Right renal pelvis (tissue), 4 donors: ENCODE data around the gene TAF10. TPM values are rescaled to one million over a fixed set of nuclear protein-coding genes. Genes with fewer than 3 reads are reported as not detected.

Experiments
- DNase-seq, 4 donors: peaks; one replicate each; pipeline ENCODE4 v3.0.0-alpha.2; 2013; ENCODE audit warnings: low read depth in 4 of 4, low spot score in 3 of 4, missing footprints in 1 of 4
- polyA plus RNA-seq, 4 donors: library from polyadenylated mRNA; unstranded; fragments of 120-200 nt; gene quantifications; one replicate each; pipeline ENCODE4 v1.2.1, GENCODE V29; 2013; ENCODE audit not compliant: insufficient read length in 4 of 4

Gene TAF10
- polyA plus RNA-seq, 4 donors, result 80.5 to 97.0 (median 87.3) TPM

- no peak for DNase-seq
These were observed 29.1 kb upstream of the TAF10 start for GRCh38 chr11:6640985-6641701.

- DNase-seq, result no peak
These were observed 28.3 kb upstream of the TAF10 start for GRCh38 chr11:6640036-6640984.

GRCh38 chr11:6638429-6638828 lies 26.4 kb upstream of the TAF10 start:
- DNase-seq, result no peak

- no peak for DNase-seq
These were observed 25.9 kb upstream of the TAF10 start for GRCh38 chr11:6637871-6638270.

GRCh38 chr11:6636480-6636879 lies 24.5 kb upstream of the TAF10 start:
- DNase-seq, result no peak

- no peak for DNase-seq
These were observed 23.3 kb upstream of the TAF10 start for GRCh38 chr11:6635082-6635932.

- no peak for DNase-seq
These were observed 22.5 kb upstream of the TAF10 start for GRCh38 chr11:6634534-6634933.

GRCh38 chr11:6633422-6634408 lies 21.7 kb upstream of the TAF10 start:
- no peak for DNase-seq

- DNase-seq, result no peak
These were observed 20.4 kb upstream of the TAF10 start for GRCh38 chr11:6632116-6633073.

- DNase-seq, result no peak
These were observed 19.4 kb upstream of the TAF10 start for GRCh38 chr11:6631361-6631890.

GRCh38 chr11:6630632-6631291 lies 18.7 kb upstream of the TAF10 start:
- no peak for DNase-seq

- no peak for DNase-seq
These were observed 18.0 kb upstream of the TAF10 start for GRCh38 chr11:6629892-6630631.

- no peak for DNase-seq
These were observed 17.5 kb upstream of the TAF10 start for GRCh38 chr11:6629573-6629891.

- no peak for DNase-seq
These were observed 16.5 kb upstream of the TAF10 start for GRCh38 chr11:6628526-6628925.

GRCh38 chr11:6627762-6628241 lies 15.8 kb upstream of the TAF10 start:
- DNase-seq, result no peak

GRCh38 chr11:6626971-6627761 lies 15.2 kb upstream of the TAF10 start:
- DNase-seq, result no peak
